GM21786 (cell line): ENCODE results near the gene PLEKHM1.

ENCODE experiments used
- ATAC-seq: cut with Tn5 transposase; IDR thresholded peaks from one replicate; pipeline ENCODE4 v1.9.1; 2021; ENCODE audit not compliant: unreplicated experiment

Gene PLEKHM1

DNA sequence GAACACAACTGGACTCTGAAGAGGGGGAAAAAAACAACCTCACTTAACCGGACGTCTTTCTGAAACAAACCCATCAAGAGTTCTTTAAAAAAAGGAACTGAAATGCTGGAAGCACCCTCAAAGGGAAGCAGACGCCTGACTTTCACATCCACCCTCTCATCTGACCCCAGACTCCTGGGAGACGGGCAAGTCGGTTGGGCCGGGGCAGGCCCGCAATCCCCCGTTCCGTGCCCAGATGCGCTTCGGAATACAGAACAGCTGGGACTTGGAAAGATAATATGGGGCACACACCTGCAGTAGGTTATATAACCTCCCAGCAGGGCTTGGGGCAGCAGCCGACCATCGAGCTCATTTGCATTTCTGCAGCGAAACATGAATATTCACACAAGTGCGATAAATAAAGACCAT, 61.6 kb downstream of the PLEKHM1 start:
- ATAC-seq, result no peak

DNA sequence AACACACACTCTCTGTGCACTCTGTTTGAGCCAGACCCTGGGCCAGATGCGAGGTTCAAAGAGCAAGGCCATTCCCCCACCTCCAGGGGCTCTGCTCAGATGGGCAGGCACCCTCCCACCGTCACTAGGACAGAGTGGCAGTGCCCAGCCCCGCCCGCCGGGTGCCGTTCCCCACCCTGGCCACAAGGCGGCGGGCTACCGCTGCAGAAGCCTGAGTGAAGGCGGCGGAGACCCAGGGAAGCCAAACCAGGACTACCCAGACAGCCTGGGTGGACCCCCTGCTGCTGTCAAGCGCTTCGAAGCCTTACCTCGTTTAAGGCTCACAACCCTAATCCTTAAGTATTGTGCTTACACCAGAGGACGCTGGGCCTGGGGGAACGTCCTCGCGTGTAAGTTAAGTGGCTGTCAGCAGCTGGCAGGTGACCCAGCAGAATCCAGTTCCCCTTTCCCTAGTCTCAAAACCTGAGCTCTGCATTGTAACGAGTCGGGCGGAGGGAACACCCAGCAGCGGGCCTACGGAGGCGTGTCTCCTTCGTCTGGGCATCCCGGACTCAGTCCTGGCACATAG, 62.4 kb downstream of the PLEKHM1 start:
- ATAC-seq, result peak; percentile 43

DNA sequence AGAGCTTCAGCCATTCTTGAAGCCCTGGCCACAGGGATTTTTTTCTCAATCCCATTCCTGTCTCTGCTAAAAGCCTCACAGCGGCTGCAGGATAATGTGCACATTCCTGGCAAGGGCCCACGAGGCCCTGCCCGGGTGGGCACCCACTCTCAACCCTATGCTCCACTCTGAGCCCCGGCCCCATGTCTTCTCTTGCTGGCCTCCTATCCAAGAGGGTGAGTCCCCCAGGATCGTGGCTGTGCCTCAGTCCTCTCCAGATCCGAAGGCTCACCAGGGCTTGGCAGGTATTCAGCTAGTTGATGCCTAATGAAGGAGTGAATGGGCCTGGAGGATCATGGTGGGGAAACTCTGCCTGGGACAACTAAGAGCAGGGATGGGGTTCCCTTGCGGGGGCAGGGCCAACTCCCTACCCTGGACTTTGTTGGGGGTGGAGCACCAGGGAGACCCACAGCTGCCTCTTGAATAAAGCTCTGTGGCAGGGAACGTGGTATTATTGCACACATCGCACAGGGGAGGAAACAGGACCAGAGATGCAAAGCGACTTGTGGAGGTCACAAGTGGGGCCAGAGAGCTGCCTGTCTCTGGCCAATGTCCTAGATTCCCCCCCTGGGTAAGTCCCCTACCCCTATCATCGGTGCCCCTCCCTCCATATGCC, 63.2 kb downstream of the PLEKHM1 start:
- no peak for ATAC-seq

DNA sequence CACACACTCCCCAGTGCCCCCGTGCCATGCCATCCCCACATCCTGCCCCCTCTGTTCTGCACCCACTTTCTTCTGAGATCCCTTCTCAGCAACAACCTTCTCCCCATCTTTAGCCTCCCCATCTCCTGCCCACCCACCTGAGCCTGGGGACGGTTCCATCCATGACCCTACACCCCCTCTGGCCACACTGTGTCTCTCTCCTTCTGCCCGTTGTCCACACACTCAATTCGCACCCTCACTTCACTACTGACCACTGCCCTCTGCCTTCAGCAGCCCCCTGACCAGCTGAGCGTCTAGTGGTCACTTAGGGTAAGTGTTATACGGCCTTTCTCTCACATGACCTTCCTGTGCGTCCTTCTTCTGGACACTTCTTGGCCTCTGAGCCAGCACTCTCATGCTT, 64.0 kb downstream of the PLEKHM1 start:
- no peak for ATAC-seq

DNA sequence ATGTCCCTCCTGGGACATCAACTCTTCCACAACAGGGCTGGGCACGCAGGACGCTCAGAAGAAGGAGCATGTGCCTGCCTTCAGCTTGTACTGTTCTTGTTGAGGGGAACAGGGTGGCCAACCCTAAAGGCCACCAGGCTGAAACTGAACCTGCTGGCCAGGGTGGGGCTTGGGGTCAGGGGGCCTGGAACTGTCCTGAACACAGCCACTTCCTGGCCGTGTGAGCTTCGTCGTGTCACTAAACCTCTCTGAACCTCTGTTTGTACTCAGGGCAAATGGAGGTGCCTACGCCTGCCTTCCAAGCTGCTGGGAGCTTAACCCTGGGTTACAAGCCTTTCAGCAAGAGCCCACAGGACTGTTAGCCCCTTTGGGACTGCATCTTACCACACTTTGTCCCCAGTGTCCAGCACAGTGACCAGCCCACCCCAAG, 64.5 kb downstream of the PLEKHM1 start:
- no peak for ATAC-seq

DNA sequence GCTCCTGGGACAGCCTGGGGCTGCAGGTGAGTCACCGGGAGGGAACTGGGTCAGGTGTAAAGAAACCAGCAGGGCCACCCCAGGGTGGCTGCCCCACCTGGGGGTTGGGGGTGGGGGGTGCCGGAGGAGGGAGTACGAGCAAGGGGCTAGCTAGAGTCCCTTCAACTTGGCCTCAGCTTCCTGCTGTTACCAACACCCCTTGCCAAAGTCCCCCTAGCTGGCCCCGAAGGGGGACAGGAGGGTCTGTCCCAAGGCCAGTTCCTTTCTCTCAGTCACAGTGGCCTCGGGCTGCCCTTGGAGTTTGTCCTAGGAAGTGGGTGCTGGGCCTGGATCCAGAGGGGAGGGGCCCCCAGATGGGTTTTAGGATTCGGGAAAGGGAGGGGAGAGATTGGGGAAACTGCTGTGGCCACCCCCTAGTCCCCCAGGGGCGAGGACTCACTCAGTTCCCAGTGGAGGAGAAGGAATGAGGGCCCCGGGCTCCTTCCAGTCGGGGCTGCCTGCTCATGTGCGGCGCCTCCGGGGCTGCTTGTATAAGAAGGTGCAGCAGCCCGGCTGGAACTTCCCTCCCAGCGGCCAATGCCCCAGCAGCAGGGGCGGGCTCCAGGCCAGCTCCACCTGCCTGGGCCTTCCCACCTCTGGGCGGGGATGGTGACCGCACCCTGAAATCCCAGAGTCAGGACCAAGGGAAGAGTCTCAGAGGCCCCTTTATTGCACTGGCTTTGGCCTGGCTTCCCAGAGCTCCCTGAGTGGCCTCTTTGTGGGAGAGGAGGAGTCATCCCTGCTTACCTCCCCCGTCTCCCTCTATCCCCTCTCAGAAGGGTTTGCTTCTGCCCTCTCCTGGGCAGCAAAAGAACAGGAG, 65.2 kb downstream of the PLEKHM1 start:
- no peak for ATAC-seq

DNA sequence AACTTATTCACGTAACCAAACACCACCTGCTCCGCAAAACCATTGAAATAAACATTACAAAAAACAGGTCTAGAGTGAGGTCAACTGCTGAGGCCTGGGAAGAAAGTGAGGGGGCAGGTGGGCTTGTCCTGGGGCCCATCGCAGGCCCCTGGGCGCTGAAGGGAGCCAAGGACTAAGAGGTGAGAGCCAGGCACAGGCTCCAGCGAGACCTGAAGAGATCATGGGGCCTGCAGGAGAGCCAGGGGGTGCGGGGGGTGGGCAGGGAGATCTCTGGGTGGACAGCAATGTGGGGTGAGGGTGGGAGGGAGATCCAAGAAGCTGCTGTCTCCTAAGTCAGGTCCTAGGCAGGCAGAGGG, 65.8 kb downstream of the PLEKHM1 start:
- ATAC-seq, result no peak

DNA sequence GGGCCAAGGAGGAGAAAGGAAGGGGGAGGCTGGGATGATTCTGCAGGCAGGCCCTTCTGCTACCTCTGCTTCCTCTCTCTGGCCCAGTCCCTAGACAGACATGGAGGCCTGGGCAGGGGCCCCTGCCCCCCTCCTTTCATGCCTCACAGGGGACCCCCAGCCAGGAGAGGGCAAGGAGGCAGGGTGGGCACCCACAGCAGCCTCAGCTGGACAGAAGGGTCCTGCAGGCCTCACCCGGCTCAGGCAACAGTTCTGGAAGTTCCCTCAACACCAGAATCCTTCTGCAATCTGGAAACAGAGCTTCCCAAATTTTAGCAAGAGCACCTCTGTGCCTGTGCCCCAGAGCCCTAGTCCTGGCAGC, 66.6 kb downstream of the PLEKHM1 start:
- ATAC-seq, result no peak

DNA sequence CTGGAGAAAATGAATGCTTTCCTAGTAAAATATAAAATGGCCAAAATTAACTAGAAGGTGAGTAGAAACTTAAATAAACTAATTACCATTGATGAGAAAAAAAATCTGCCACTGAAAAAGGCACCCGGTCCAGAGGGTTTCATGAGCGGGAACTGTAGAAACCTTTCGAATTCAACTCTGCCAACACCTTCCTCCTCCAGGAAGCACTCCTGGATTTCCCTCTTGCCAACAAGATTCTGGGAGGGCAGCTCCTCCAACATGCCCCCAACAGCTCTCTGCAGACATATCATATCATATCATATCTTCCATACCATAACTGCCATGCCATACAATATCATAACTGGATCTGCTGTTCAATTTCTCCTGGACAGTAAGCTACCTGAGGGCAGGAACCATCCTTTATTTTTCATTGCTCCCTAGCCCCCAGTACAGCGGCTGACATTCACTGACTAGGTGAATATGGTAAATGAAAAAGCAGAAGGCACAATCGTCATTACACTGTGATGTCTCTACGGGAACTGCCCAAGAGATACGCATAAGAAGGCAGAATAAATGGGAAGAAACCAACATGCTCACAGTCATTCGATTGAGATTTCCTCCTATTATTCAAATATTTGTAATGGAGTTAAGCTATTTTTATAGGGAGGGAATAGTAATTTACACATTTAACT, 67.1 kb downstream of the PLEKHM1 start:
- no peak for ATAC-seq

DNA sequence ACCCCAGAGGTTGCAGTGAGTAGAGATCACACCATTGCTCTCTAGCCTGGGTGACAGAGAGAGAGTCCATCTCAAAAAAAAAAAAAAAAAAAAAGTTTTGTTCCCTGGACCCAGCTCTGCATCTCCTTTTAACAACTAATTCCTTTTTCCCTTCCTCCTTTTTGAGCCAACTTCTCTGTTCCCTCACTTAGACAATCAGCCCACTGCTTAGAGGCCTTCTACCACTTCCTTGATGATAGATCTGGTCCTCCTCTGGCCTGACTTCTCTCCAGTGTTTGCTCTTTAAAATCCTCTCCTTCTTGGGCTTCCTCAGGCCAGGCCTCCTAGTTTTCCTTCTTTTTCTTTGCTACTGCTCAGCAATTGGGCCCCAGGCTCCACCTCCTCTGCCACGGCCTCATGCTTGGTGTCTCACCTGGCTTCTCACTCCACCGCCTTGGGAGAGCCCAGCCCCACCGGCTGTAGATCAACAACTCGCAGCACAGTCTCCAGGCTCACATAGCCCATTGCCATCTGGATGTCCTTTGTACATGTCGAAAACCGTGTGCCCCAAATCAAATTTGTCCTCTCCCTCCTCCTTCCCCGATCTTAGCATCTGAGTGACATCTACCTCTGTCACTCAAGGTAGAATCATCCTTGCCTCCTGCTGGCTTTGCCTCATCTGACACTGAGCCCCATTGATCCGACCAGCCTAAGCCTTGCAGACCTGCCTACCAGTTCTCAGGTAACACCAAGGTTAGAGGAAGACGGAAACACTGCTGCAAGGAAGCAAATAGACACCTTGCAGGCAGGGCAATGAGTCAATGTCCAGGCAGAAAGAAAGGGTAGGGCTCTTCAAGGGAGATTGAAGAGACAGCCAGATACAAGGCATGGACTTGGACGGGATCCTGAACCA, 75.3 kb downstream of the PLEKHM1 start:
- no peak for ATAC-seq

DNA sequence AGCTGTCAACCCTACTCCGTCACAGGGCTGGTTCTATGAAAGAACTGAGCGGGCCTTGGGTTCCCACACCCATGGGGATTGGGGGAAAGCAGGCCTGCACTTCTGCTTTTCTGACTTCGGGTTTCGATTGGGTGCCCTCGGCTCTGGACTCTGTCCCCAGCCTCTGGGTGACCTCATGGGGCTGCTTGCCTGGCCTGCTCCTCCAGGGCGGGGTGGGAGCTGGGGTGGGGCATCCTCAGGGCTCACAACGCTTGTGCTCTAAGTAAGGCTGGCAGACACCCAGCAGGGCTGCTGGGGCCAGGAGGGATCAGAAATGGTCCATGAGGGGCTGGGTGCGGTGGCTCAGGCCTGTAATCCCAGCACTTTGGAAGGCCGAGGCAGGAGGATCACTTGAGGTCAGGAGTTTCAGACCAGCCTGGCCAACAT, 77.0 kb downstream of the PLEKHM1 start:
- peak; percentile 61 for ATAC-seq

DNA sequence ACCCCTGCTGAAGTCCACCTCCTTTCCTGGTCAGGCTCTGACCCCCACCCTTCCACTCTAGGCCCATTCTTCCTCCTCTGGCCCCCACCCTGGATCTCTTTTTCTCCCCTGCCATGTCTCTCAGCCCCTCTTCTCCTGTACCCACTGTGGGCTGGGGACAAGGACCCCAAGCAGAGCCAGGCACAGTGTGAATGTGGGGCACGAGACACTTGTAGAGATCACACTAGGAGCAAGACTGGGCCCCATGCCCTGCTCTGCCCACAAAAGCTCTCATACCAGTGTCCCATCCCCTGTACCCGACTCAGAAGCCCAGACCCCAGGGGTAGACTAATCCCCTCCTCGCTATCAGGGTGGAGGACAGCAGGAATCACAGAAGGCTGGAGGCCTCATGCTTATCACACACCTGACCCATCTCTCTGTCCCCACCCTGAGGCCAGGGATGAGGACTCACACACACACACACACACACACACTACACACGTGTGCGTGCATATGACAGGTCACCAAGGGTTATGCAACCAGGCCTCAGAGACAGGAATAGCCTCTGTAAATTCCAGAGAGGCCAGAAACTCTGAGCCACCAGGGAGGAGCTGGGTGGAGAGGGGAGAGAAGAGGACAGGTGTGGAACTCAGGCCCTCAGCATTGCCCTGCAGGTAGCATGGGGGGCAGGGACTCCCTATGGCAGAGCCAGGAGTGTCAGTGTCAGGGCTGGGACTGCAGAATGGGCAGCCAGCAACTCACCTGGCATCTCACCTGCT, 79.0 kb downstream of the PLEKHM1 start:
- ATAC-seq, result no peak

DNA sequence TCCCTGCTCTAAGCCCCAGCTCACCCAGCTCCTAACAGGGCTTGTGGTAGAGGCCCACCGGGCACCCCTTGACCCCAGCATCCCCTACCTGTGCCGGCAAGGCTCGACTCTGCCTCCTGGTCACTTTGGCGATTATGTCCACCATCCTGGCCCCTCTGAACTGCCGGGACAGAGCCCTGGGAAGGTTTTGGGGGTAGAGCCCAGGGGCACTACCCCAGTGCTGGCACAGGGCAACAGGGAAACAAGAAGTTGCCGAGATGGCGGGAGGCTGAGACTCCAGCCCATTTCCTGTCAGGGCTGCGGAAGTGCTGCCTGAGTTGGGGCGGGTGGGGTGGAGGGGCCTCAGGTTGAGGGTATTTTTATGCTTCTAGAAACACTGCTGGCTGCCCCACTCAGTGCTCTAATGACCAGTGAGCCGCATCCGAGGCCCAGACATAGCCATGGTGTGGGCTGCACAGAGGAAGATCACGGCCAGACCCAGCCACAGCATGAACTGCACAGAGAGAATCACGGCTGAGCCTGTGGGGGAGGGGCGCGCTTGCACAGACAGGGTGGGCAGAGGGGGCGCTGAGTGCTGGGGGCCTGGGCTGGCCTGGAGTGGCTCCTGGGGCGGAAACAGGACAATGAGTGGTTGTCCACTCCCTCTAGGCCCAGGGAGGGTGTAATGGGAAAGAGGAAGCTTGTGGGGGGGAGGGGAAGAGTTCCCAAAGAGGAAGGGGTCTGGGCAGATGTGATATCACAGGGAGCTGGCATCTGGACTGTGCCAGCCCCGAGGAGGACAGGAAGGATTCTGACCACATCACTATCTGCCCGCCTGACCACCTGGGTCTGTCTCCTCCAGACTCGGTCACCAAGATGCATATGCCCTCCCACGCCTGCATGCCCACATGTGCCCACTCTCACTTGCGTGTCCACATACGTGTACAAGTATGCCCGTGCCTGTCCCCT, 80.1 kb downstream of the PLEKHM1 start:
- ATAC-seq, result no peak

DNA sequence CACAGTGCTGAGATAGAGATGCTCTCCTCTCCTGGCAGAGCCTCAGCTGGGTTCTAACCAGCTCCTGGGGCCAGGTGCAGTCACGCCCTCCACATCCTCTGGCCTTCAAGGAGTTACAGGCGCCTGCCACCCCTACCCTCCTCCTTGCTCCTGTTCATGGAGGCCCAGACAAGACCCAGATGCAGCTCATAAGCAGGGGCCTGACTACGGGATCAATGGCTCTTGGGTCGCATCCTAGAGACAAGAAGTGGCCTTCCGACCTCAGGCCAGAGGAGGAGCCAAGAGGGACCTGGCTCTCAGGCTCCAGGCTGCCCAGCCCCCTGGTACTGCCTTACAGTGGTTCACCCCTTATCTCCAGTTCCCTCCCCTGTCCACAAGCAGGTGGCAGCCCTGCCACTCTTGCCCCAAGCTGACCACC, 80.9 kb downstream of the PLEKHM1 start:
- no peak for ATAC-seq

DNA sequence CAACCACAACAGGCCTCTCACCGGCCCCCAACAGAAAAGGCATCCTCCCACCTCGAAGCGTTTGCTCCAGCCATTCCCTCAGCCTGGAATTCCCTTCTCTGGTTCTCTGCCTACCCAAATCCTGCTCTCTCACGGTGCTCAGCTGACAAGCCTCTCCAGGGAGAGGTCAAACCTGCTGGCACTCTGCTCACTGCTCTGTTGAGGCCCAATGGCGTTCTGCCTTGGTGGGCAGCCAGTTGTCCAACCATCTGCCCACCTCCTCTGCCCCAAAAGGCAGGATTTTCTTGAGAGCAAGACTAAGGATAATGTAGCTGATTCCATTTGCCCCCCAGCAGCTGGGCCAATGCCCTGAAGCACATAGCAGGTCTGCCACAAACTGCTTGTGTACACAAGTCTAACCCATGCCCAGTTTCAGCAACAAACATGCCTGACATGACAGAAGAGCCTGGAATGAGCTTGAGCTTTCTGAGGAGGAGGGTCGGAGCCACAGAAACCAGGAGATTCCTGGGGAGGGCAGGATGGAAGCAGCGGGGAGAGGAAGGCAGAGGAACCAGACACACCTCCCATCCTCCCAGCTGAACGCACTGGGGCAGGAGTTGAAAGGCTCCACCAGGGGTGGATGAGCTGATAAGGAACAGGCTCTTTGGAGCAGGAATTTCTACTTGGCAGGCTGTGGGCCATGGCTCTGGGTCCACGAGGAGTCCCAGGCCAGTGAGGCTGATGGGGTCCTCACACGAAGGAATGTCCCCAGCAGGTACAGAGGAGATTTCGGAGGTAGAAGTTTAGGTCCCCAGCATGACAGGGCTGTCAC, 81.7 kb downstream of the PLEKHM1 start:
- ATAC-seq, result no peak

DNA sequence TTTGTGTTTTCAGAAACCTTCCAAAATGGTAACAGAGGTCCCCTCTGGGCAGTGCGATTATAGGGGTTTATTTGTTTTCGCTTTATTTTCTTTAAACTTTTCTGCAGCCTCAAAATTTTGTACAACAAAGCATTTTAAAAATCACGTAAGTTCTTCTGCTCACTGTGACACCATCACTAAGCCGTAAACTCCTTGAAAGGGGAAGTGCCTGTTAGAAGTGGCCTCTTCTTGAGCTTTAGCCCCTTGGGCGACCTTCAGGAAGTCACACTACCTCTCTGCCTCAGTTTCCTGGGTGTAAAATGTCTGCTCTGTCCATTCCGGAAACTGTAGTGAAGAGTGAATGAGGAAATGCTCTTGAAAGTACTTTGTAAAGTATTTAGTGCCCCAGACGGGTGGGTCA, 84.4 kb downstream of the PLEKHM1 start:
- no peak for ATAC-seq

DNA sequence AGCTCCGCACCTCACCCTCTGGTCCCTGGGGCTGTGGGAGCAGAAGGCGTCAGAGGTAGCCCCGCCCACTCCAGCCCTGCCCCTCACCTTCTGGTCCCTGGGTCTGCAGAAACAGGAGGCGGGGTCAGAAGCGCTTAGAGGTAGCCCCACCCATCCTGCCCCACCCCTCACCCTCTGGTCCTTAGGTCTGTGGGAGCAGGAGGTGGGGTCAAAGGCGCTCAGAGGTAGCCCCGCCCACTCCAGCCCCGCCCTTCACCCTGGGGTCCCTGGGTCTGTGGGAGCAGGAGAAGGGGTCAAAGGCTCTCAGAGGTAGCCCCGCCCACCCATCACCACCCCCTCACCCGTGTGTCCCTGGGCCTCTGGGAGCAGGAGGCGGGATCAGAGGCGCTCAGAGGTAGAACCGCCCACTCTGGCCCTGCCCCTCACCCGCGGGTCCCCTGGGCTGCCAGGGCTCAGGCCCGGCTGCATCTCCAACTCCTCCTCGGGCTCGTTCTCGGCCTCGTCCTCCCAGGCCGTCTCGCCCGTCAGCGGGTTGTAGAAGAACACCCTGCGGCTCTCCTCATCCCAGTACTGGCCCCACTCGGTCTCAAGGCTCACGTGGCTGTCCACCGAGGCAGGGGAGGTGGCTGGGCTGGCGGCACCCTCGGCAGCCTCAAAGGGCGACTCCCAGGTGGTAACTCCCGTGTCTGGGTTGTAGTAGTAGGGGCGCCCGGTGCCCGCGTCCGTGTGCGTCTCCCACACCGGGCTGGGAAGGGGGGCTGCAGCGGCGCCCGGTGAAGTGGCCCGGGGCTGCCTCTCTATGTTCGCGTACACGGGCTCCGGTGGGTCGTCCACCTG, 85.1 kb downstream of the PLEKHM1 start:
- ATAC-seq, result no peak
